GM18511 (cell line): ENCODE results near the gene CD22.

Experiments used
- ATAC-seq: cut with Tn5 transposase; IDR thresholded peaks from one replicate; pipeline ENCODE4 v1.9.1; 2021; ENCODE audit warnings: mild to moderate bottlenecking, moderate library complexity; ENCODE audit not compliant: unreplicated experiment

CD22 gene

GRCh38 chr19:35380450-35381124 lies 51.6 kb downstream of the CD22 start:
- no peak for ATAC-seq

GRCh38 chr19:35381318-35381717 lies 52.3 kb downstream of the CD22 start:
- no peak for ATAC-seq

- no peak for ATAC-seq
These were observed 52.9 kb downstream of the CD22 start for GRCh38 chr19:35381926-35382325.

GRCh38 chr19:35383536-35383935 lies 54.5 kb downstream of the CD22 start:
- no peak for ATAC-seq

- no peak for ATAC-seq
These were observed 59.5 kb downstream of the CD22 start for GRCh38 chr19:35388277-35389054.

- ATAC-seq: no peak
These were observed 60.3 kb downstream of the CD22 start for GRCh38 chr19:35389192-35389861.

- ATAC-seq: no peak
These were observed 64.0 kb downstream of the CD22 start for GRCh38 chr19:35392742-35393715.

- no peak for ATAC-seq
These were observed 66.6 kb downstream of the CD22 start for GRCh38 chr19:35395382-35396199.

GRCh38 chr19:35396240-35396885 lies 67.4 kb downstream of the CD22 start:
- ATAC-seq: no peak
